ENCODE measurements around the gene DSTYK.
"Not testable (repeated sequence)": the region's sequence is repeated elsewhere in the genome, so short reads cannot be mapped to it uniquely, and the experiment has no call there.

The DSTYK gene

GRCh38 chr1:205171369-205171768 is 40.1 kb downstream of the DSTYK start:
- DNase-seq = no peak

- DNase-seq = no peak
Measured at GRCh38 chr1:205170532-205171269, 40.8 kb downstream of the DSTYK start.

DNA sequence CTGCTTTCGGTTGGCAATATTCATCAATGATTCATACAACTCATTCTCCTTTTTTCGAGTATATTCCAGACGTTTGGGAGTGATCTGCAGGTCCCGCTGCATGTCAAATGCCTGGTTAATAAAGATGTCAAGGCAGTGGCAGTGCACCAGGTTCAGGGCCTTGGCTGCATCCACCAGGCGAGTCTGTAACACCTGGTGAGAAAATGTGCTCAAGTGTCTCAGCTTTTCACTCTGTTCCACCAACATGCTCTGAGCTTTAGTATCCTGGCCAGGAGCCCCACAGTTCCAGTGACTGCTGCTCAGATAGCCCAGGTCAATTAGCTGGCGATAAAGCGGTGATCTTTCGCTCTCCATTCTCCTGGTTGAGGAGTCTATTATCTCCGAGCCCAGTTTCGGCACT is 42.3 kb downstream of the DSTYK start:
- DNase-seq = no peak

- DNase-seq = no peak
Measured at GRCh38 chr1:205168291-205168690, 43.2 kb downstream of the DSTYK start.

DNA sequence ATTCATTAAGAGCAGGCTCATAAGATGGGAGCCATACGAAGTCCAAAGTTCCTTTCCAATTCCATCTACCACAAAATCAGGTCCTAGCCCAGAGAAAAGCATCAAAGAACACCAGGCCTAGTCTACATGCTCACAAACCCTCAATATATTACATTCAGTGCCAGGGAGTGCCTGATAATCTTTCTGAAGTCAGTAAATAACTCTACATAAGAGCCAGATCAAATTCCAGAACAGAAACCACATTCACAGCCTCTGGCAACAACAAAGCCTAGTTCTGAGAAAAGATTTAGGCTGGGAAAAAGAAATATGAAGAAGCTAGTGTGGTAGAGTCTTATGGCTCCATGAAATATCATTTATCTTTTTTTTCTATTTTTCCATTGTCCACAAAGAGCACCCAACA is 49.2 kb downstream of the DSTYK start:
- DNase-seq = no peak

GRCh38 chr1:205161076-205161475 is 50.4 kb downstream of the DSTYK start:
- no peak for DNase-seq

GRCh38 chr1:205158048-205158616 is 53.4 kb downstream of the DSTYK start:
- no peak for DNase-seq

DNA sequence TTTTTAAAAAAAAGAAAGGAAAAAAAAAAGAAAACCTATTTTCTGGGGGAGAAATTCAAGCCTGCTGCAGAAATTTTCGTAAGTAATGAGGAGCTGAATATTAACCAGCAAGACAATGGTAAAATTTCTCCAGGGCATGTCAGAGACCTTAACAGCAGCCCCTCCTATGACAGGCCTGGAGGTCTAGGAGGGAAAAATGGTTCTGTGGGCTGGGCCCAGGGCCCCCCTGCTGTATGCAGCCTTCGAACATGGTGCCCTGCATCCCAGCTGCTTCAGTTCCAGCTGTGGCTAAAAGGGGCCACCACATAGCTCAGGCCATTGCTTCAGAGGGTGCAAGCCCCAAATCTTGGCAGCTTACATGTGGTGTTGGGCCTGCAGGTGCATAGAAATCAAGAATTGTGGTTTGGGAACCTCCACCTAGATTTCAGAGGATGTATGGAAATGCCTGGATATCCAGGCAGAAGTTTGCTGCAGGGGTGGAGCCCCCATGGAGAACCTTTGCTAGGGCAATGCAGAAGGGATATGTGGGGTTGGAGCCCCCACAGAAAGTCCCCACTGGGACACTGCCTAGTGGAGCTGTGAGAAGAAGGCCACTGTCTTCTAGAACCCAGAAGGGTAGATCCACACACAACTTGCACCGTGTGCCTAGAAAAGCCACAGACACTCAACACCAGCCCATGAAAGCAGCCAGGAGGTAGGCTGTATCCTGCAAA is 55.7 kb downstream of the DSTYK start:
- DNase-seq = not testable (repeated sequence)

DNA sequence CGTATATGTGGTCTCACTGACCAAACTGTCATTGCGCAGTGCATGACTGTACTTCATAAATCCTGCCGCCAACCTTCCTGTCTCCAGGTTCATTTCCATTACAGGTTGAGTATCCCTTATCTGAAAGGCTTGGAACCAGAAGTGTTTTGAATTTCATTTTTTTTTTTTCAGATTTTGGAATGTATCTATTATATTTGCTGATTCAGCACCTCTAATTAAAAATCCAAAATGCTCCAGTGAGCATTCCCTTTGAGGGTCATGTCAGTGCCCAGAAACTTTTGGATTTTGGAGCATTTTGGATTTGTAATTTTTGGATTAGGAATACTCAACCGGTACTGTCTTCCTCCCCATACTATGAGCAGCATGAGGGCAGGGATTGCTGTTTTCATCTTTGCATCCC is 59.0 kb downstream of the DSTYK start:
- no peak for DNase-seq

- DNase-seq = no peak
Measured at GRCh38 chr1:205150651-205151428, 60.7 kb downstream of the DSTYK start.

GRCh38 chr1:205147191-205147835 is 64.2 kb downstream of the DSTYK start:
- DNase-seq = peak; percentile 59

- DNase-seq = peak; percentile 61
Measured at GRCh38 chr1:205144751-205145150, 66.8 kb downstream of the DSTYK start.

DNA sequence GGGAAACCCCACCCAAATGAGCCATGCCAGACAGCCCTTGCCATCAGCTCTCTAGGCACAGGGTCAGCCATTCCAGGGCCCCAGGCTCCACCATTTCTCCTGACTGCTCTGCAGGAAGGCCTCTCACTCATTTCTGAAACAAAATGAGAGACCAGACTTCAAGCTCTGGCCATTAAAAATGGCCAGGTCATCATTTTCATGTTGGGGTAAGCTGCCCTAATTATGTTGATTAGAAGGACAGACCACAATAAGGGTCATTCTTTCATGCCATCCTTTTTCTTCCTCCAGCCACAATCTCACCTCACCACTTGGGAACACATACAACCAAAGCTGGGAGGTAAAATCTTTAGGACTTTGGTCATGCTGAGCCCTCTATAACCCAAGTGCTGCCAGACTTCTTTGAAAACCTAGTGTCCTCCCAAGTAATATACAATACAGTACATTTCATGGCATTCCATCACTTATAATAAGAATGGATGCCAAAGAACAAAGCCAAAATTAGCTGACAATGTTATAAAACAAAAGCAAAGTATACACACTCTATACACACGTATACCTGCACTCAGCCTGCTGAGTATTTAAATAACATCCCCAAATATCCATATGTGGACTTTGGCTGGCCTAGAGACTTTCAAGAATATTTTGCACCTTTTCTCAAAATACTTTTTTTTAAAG is 67.3 kb downstream of the DSTYK start:
- DNase-seq = no peak

GRCh38 chr1:205142102-205142469 is 69.4 kb downstream of the DSTYK start:
- DNase-seq = no peak

DNA sequence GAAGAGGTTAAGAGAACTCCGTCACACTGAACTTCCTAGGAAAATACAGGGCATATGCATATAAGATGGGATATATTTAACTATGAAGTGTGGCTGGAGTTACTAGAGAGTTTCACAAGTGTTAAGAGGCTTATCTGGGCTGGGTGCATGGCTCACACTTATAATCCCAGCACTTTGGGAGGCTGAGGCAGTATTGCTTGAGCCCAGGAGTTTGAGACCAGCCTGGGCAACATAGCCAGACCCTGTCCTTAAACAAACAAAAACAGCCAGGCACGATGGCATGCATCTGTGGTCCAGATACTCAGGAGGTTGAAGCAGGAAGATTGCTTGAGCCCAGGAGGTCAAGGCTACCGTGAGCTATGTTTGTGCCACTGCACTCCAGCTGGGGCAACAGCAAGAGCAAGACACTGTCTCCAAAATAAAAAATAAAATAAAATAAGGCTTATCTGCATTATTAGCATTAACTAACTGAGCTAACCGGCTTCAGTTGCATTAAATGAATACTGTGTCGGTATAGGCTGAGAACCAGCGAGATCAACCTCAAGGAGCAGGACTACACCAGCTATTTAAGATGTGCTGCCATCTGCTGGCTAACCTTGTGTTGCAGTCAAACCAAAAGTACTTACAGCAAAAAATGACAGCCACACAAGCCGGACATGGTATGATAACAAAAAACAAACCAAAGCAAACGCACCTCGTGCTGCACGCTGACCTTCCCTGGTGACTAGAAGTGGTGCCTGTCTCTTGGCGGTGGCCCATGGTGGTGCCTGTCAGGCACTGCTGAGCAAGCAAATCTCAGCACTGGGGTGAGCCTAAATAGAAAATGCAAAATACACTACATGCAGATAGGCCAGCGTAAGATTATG is 70.0 kb downstream of the DSTYK start:
- peak; percentile 68 for DNase-seq

- DNase-seq = no peak
Measured at GRCh38 chr1:205140113-205140512, 71.4 kb downstream of the DSTYK start.

GRCh38 chr1:205137901-205138300 is 73.6 kb downstream of the DSTYK start:
- no peak for DNase-seq

- DNase-seq = no peak
Measured at GRCh38 chr1:205133287-205133686, 78.2 kb downstream of the DSTYK start.

DNA sequence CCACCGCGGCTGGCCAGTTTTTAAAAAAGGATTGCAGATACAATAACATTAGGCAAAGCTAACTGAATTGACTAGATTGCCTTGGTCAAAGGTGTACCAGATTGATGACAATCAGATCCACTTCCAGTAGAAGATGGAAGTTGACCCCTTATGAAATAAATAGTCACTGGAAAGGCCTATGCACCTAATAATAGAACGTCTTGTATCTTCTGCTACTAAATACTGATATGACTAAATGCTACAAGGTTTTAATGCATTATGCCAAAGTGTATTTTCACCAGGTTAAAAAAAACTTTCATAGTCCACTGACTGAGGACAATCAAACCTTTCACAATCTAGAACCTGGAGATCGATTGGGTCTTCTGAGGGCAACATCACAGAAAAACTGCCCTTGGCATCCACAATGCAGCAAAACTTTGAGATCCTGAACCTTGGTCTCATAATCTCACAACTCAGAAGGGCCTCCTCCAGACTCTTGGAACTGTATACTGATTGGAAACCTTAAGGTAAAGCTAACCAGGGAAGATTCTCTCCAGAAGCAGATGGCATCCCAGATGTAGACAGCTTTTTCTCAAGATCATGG is 82.0 kb downstream of the DSTYK start:
- DNase-seq = no peak

GRCh38 chr1:205128050-205128449 is 83.5 kb downstream of the DSTYK start:
- no peak for DNase-seq

DNA sequence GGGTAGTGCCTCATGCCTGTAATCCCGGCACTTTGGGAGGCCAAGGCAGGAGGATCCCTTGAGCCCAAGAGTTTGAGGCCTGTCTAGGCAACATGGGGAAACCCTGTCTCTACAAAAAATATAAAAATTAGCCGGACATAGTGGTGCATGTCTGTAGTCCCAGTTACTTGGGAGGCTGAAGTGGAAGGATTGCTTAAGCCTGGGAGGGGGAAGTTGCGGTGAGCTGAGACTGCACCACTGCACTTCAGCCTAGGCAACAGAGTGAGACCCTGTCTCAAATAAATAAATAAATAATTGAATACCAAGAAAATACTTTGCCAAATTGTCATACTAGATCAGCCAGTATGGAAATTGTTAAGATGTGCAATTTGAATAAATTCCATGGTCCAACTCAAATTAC is 83.9 kb downstream of the DSTYK start:
- no peak for DNase-seq

Data from HCEC 1CT (cell line).